ENCODE measurements around the gene VAV1. TPM values are rescaled to one million over a fixed set of nuclear protein-coding genes. Genes with fewer than 3 reads are reported as not detected.
A peak's percentile ranks its signal among the peaks of the same experiment; 100 is the strongest.

VAV1 gene
- total and polyA plus RNA-seq, 9 of the 15 experiments (the other 6 are each of a cell fraction or from before 2014, with no cell fraction given), result 0.46 to 20.1 (median 11.1) TPM

DNA sequence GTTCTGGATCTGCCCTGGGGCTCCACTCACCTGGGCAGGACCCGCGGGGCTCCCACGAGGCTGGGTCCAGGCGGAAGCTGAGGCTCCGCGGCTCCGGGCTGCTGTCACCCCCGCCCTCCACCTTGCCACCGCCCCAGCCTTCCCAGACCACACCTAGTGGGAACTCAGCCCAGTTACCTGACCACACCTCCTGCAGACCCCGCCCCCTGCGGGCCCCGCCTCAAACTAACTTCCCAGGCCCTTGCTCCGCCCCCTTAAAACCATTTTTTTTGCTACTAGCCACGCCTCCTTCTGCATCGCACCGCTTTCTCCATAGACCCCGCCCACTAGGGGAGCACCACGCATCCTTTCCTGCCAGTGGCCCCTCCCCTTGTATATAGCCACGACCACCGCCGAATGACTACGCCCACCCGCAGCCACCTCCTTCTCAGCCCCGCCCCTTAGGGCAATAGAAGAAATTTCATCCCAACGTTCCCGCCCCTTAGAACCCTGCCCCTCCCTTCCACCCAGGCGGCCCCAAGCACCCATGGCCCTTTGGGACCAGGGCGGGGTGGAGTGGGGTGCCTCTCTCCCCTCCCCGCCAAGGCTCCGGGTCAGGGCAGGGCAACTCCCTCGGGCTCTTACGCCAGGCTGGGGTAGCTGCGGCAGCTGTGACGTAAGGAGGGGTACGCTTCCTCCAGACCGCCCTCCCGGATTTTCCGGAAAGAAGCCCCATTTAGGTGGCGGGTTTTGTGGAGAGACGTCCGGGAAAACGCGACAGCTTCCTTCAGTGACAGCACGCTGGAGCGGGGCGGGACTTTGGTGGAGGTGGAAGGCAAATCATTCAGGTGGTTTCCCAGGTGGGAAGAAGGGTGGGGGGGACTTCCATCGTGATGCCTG is 4.9 kb upstream of the VAV1 start, which contains the start of gene SH2D3A (continued):
- TF ChIP-seq, protein P1, sequence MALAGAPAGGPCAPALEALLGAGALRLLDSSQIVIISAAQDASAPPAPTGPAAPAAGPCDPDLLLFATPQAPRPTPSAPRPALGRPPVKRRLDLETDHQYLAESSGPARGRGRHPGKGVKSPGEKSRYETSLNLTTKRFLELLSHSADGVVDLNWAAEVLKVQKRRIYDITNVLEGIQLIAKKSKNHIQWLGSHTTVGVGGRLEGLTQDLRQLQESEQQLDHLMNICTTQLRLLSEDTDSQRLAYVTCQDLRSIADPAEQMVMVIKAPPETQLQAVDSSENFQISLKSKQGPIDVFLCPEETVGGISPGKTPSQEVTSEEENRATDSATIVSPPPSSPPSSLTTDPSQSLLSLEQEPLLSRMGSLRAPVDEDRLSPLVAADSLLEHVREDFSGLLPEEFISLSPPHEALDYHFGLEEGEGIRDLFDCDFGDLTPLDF (CRISPR knock-in tag; IDR thresholded peaks at IDR 0.05), result no peak
- TF ChIP-seq GTF2A2 (tag; IDR thresholded peaks at IDR 0.05) (no peak), CBX2 (IDR thresholded peaks at IDR 0.05; ENCODE audit: insufficient read depth, low read length, poor library complexity, severe bottlenecking) (no peak), PRMT5 (CRISPR knock-in tag; IDR thresholded peaks at IDR 0.05) (no peak), ADNP (tag; IDR thresholded peaks at IDR 0.05) (no peak), ZNF277 (CRISPR knock-in tag; IDR thresholded peaks at IDR 0.05; ENCODE audit: borderline replicate concordance) (no peak), MEF2D (tag; conservative IDR thresholded peaks at IDR 0.05; ENCODE audit: low read depth) (no peak), E2F3 (CRISPR knock-in tag; IDR thresholded peaks at IDR 0.05) (no peak), HNRNPUL1 (IDR thresholded peaks at IDR 0.05; ENCODE audit: low read length) (no peak), THAP7 (CRISPR knock-in tag; IDR thresholded peaks at IDR 0.05) (no peak; the same call in 1 of the 2 replicates), FOXK2 (conservative IDR thresholded peaks at IDR 0.05 in 1 of 2, IDR thresholded peaks at IDR 0.05 in 1 of 2; ENCODE audit: low read depth in 2 of 2) (peak in 1 of 2 experiments; percentile 18; a peak in 1 of 4 replicates), ZNF785 (CRISPR knock-in tag; IDR thresholded peaks at IDR 0.05) (no peak), ZKSCAN3 (CRISPR knock-in tag; IDR thresholded peaks at IDR 0.05) (no peak), KDM1A (IDR thresholded peaks at IDR 0.05) (peak; percentile 63 to 65; a peak in 3 of 4 replicates)
- TF ChIP-seq, protein P2, sequence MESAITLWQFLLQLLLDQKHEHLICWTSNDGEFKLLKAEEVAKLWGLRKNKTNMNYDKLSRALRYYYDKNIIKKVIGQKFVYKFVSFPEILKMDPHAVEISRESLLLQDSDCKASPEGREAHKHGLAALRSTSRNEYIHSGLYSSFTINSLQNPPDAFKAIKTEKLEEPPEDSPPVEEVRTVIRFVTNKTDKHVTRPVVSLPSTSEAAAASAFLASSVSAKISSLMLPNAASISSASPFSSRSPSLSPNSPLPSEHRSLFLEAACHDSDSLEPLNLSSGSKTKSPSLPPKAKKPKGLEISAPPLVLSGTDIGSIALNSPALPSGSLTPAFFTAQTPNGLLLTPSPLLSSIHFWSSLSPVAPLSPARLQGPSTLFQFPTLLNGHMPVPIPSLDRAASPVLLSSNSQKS (CRISPR knock-in tag; IDR thresholded peaks at IDR 0.05), result no peak
- TF ChIP-seq, protein P3, sequence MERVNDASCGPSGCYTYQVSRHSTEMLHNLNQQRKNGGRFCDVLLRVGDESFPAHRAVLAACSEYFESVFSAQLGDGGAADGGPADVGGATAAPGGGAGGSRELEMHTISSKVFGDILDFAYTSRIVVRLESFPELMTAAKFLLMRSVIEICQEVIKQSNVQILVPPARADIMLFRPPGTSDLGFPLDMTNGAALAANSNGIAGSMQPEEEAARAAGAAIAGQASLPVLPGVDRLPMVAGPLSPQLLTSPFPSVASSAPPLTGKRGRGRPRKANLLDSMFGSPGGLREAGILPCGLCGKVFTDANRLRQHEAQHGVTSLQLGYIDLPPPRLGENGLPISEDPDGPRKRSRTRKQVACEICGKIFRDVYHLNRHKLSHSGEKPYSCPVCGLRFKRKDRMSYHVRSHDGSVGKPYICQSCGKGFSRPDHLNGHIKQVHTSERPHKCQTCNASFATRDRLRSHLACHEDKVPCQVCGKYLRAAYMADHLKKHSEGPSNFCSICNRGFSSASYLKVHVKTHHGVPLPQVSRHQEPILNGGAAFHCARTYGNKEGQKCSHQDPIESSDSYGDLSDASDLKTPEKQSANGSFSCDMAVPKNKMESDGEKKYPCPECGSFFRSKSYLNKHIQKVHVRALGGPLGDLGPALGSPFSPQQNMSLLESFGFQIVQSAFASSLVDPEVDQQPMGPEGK (CRISPR knock-in tag; IDR thresholded peaks at IDR 0.05; ENCODE audit: borderline replicate concordance), result no peak

Measured in K562 (cell line).